ENCODE measurements around the gene CLDN7.

Gene CLDN7

DNA sequence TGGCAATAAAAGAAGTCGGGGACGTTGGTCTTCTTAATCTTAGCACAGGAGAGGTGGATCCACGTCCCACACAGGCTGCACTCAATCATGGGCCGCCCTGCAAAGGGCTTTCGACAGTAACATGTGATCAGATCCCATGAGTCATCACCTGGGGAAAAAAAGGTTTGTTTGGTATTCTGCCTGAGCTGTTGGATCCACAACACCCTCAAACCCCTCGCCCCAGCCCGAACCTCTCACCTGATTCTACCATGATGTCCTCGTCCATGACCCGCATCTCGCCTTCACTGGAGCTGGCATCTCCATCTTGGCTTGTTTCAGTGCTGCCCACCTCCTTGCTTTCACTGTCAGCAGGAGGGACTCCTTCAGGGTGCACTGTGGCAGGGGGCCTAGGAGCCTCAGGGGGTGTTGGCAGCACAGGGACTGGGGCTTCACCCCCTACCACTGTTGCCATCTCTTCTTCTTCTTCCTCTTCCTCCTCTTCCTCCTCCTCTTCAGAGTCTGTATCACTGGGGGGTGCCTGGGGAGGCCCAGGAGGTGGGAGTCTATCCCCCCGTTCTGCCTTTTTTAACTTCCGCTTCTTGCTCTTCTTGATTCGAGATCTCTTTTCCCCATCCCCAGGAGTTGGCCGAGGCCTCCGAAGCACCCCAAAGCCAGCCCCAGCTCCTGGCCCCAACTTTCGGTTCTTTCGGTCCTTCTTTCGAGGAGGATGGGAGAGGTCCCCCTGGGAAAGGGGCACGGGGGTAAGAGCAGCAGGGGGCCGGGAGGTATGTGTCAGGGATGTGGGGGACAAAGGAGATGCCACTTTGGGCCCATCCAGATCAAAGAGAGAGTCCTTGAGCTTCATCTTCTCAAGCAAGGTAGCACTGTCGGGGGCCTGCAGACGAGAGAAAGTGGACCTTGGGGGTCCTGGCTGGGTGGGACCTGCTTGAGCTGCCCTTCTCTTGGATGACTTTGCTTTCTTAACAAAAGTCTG is 26.3 kb downstream of the CLDN7 start:
- DNase-seq: peak; percentile 28

DNA sequence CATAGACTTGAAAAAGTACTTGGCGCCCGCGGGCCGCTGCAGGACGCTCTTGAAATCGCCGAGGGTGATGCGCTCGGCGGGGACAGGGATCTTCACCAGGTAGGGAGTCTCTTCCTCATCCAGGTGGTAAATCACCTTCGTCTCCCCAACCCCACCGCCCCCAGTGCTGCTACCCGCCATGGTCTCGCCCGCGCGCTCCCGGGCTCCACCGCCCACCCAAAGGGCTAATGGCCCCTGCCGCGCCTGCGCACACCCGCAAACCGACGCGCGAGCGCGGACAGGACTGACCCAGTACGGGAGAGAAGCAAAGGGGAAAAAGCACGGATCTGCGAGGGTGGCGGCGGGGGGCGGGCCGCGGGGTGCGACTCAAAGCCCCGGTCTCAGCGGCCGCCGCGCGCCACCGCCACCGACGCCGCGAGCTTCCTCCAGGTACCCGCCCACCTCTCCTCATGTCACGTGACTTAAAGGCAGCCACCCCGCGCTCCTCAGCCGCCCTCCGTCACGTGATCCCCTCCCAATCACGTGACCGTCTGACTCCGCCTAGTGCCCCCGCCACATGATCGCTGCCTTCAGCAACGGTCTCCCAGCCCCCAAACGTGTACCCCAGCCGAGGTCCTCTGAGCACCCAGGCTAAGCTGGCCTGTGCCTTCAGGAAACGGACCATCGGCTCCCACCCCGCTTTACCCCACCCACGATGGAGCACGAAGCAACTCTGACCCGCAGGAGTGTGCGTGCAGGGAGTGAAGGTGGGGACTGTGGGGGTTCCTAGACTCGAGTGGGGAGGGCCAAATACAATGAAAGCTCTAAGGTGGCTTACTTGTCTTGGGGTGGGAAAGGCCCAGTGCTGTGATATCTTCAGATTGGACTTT is 28.0 kb downstream of the CLDN7 start, which contains the start of gene DVL2:
Gene DVL2, minus strand, starts transcription at position 435 of the 869 bp plus-strand sequence. Its CDS starts 255 bp downstream, at position 180.
- peak; percentile 95 for DNase-seq

GRCh38 chr17:7233701-7234082 is 28.6 kb downstream of the CLDN7 start:
- DNase-seq: no peak

GRCh38 chr17:7232114-7232513 is 30.2 kb downstream of the CLDN7 start:
- DNase-seq: no peak

GRCh38 chr17:7229504-7229903 is 32.8 kb downstream of the CLDN7 start:
- no peak for DNase-seq

DNA sequence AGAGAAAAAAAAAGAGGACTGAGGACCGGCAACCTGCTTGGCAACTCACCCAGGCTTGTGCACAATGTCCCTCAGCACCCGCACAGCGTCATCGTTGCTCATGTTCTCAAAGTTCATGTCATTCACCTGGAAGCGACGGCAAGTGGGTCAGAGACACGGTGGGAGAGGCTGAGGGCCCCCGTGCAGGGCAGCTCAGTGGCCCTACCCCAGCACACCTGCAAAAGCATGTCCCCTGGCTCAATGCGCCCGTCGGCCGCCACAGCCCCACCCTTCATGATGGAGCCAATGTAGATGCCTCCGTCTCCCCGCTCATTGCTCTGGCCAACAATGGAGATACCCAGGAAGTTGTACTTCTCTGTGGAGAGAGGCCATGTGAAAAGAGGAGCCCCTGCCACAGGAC is 33.4 kb downstream of the CLDN7 start:
- no peak for DNase-seq

DNA sequence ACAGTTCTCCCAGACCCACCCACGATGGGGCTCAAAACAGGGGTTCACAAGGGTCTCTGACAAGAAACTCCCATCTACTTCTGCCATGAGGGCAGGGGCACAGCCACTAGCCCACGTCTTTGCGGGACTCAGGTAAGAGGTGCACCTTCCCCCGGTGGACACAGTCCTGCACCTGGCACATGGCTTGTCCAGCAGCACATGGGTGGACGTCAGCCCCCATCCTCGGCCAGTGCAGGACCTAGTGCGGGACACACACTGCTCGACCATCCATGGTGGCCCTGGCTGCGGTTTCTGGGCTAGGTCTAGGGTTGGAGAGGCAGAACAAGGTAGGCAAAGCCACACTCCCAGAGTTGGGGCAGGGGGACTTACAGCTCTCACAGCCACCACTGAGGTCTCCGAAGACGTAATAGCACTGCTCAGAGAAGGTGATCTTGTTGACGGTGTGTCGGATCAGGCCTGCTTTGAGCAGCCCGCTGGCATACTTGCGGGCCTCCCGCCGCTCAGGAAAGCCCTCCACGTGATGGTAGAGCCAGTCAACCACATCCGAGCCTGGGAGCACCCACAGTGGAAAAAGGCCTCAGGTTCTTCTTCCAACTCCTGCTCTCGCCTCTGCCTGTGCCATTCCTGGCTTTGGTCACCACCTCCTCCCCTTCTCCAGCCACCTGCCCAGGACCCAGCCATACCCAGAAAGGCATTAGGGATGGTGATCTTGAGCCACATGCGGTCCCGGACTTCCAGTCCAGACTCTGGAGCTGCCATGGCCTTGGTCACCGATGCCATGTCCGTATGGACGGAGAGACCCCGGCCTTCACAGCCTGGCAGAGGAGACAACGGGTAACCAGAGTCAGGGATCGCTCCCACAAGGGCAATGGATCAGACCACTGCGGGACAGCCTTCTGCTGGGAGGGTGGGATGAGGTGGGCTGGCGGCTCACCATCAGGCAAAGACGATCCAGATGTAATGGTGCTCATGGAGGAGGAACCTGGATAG is 35.3 kb downstream of the CLDN7 start:
- DNase-seq: no peak

DNA sequence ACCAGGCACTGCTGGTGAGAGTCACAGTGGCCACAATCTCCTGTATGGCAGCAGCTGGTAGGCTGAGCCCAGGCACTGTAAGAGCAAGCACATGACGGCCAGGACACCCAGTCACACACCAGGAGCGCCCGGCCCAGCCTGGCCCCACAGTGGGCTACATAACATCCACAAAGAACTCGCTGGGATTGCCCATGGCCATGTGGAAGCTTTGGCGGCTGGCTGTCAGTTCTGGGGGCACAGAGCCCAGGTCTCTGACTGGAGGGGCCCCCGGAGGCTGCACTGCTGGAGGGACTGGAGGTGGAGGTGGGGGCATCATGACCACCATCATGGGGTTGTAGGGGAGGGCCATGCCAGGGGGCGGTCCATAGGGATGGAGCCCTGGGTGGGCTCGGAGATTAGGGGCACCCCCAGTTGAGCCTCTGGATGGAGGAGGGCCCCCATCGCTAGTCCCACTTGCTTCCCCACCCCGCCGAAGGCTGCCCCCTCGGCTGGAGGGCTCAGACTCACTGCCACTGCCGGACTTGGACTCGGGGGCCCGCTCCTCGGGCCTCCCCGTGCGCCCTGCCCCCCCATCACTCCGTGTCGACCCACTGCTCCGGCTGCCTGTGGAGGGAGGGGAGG is 36.5 kb downstream of the CLDN7 start:
- no peak for DNase-seq

DNA sequence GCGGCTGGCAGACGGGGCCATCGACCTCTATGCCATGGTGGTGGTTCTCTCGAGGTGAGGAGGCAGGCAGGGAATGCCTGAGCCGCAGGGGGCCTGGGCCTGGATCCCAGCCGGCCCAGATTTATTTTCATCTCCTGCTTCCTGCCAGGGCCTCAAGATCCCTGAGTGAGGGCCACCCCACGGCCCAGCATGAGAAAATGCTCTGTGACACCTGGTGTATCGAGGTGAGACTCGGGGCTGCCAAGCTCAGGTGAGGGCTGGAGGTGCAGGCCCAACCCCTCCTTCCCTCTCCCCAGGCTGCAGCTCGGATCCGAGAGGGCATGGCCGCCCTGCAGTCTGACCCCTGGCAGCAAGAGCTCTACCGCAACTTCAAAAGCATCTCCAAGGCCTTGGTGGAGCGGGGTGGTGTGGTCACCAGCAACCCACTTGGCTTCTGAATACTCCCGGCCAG is 37.6 kb downstream of the CLDN7 start:
- no peak for DNase-seq

- no peak for DNase-seq
Measured at GRCh38 chr17:7224110-7224509, 38.2 kb downstream of the CLDN7 start.

GRCh38 chr17:7223375-7223774 is 38.9 kb downstream of the CLDN7 start:
- DNase-seq: no peak

DNA sequence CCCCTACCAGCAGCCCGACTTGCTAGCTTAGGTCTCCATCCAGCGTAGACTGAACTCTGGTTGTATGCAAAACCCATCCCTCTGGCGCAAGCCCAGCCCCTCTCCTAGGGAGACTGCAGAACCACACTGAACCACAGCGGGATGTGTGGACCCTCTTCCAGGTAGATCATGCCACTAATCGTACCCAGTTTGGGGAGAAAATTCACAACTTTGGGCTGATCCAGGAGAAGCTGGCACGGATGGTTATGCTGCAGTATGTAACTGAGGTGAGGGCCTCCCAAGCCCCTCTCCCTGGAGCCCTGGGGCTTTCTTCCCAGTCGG is 39.3 kb downstream of the CLDN7 start:
- DNase-seq: no peak

DNA sequence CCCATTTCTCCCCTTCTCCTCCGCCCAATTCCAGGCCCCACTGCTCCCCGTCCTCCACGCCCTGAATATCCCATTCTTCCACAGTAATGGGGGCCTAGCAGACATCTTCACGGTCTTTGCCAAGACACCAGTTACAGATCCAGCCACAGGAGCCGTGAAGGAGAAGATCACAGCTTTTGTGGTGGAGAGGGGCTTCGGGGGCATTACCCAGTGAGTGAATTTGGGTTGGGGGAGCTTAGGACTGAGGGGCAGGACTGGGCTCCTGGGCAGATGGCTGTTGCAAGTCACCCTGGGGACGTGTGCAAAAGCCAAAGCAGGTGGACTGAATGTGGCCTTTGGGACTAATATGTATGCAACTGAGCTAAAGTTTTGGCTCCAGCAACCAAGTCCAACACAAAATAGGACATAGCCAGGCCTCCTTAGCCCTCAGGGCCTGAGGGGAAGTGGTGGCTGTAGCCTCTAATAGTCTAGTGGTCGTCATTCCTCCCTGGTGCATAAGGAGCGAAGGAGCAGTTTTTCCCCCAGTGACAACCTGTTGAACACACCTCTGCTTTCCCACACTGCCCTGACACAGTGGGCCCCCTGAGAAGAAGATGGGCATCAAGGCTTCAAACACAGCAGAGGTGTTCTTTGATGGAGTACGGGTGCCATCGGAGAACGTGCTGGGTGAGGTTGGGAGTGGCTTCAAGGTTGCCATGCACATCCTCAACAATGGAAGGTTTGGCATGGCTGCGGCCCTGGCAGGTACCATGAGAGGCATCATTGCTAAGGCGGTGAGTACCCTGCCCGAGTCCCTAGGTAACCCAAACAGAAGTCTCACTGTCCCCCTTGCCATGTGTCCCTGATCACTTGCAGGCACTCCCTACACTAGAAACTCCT is 39.9 kb downstream of the CLDN7 start:
- no peak for DNase-seq

DNA sequence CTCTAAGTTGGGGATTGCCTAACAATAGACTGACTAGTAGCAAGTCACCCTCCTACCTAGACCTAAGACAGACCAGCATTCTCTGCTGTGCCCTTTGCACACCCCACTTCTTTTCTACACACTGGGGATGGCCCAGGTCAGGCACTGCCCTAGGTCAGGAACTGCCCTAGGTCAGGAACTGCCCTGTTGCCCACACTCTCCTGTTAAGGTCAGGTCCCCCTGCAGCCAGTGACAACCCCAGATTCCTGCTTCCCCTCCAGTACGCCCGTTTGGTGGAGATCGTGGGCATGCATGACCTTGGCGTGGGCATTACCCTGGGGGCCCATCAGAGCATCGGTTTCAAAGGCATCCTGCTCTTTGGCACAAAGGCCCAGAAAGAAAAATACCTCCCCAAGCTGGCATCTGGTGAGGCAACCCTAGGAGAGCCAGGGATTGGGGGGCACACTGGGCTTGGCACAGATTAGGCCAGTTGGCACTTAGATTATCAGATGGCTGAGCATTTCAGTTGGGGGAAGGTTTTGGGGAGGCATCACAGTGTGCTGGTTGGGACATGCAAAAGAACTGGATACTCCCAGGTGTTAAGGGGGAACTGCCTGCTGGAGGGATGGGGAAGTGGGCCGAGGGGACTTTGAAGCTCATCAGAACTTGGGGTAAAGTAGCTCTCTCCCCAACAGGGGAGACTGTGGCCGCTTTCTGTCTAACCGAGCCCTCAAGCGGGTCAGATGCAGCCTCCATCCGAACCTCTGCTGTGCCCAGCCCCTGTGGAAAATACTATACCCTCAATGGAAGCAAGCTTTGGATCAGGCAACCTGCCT is 40.8 kb downstream of the CLDN7 start:
- DNase-seq: no peak

DNA sequence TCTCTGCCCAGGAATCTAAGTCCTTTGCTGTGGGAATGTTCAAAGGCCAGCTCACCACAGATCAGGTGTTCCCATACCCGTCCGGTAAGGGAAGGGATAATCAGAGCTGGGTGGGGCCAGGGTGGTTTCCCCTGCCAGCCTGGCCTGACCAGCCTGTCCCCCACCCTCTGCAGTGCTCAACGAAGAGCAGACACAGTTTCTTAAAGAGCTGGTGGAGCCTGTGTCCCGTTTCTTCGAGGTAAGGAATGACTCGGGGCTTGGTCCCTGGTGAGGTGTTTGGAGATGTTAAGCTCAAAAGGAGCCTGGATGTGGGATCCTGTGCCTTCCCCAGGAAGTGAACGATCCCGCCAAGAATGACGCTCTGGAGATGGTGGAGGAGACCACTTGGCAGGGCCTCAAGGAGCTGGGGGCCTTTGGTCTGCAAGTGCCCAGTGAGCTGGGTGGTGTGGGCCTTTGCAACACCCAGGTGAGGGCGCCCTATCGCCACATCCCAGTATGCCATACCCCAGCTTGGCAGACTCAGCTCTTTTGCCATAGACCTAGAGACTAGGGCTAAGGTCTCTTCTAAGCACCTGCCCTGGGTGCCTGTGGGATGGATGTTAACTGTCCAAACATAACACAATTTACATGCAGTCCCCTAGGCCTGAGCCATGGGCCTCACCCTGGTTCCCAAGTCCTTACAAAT is 41.5 kb downstream of the CLDN7 start:
- peak; percentile 62 for DNase-seq

DNA sequence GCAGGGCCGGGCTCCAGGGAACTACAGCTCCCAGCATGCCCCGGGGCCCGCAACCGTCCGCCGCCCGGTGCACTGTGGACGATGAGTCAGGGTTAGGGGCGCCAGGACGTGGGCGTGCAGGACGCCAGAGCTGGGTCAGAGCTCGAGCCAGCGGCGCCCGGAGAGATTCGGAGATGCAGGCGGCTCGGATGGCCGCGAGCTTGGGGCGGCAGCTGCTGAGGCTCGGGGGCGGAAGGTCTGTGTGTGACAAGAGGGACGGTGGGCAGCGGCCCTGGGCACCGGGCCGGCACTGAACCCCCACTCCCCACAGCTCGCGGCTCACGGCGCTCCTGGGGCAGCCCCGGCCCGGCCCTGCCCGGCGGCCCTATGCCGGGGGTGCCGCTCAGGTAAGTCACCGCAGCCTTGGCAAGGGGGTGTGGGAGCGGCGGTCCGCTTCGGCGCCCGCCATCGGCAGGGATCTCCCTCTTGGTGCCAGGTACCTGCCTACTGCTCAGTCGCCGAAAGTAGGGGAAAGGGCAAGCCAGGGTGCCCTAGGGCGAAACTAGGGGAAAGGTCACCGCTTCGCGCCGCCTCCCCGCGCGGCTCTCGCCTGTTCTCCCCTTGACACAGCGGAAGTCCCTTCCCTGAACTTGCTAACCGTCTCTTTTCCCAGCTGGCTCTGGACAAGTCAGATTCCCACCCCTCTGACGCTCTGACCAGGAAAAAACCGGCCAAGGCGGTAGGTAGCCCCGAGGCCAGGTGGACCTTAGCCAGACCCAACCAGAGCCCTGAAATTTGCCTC is 42.3 kb downstream of the CLDN7 start, which contains the start of the genes ACADVL and DLG4:
Gene ACADVL, plus strand, starts transcription at position 127 of the 781 bp plus-strand sequence. Its CDS starts 47 bp downstream, at position 174.
Gene DLG4, minus strand, starts transcription at position 25 of the 781 bp plus-strand sequence.
- DNase-seq: peak; percentile 89

DNA sequence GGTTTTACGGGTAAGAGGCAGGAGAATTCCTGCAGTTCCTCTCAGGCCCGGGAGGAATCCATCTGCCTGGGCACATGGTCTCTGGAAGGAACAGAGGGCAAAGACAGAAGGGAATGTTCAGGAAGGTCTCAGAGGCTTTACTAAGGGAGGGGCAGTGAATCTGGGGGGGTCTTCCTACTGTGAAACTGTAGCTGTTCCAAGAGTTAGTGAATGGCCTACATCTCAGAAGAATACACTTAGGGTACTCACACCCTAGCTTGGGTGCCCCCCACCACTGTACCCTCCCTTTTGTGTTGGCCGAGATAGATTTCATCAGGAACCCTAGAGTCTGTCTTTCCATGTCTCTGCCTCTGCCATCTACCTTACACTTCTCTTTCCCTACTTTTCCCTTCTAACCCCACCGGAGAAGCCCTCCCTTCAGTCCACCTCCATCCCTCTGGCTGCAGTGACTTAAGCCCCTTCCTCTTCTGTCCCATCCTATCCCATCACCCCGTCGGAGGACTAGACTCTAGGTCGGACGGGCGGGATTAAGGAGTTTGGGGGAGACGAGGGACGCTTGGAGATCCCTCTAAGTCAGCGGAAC is 43.0 kb downstream of the CLDN7 start:
- DNase-seq: no peak

- no peak for DNase-seq
Measured at GRCh38 chr17:7218758-7219157, 43.5 kb downstream of the CLDN7 start.

Data from fibroblast of skin of right biceps (primary cell).